IPS-18a (cell line): ENCODE data around the gene PLPPR4.

Source experiments
- H3K27ac ChIP-seq: one replicate; pipeline ENCODE4 v1.5.1; 2013; ENCODE audit warnings: low read length
- H3K27me3 ChIP-seq: one replicate; pipeline ENCODE4 v1.6.1; 2013; ENCODE audit warnings: mild to moderate bottlenecking, low read length; ENCODE audit not compliant: control insufficient read depth, insufficient read depth
- H3K36me3 ChIP-seq: one replicate; pipeline ENCODE4 v1.6.1; 2013; ENCODE audit warnings: low read depth, low read length; ENCODE audit not compliant: control insufficient read depth
- H3K4me1 ChIP-seq: one replicate; pipeline ENCODE4 v1.6.1; 2013; ENCODE audit warnings: low read depth, low read length; ENCODE audit not compliant: control insufficient read depth
- H3K4me3 ChIP-seq: one replicate; pipeline ENCODE4 v1.5.1; 2013; ENCODE audit warnings: low read length
- H3K9ac ChIP-seq: one replicate; pipeline ENCODE4 v1.6.1; 2013; ENCODE audit warnings: mild to moderate bottlenecking, low read length, moderate library complexity
- H3K9me3 ChIP-seq: one replicate; pipeline ENCODE4 v1.6.1; 2013; ENCODE audit warnings: low read depth, low read length; ENCODE audit not compliant: control insufficient read depth

The PLPPR4 gene

DNA sequence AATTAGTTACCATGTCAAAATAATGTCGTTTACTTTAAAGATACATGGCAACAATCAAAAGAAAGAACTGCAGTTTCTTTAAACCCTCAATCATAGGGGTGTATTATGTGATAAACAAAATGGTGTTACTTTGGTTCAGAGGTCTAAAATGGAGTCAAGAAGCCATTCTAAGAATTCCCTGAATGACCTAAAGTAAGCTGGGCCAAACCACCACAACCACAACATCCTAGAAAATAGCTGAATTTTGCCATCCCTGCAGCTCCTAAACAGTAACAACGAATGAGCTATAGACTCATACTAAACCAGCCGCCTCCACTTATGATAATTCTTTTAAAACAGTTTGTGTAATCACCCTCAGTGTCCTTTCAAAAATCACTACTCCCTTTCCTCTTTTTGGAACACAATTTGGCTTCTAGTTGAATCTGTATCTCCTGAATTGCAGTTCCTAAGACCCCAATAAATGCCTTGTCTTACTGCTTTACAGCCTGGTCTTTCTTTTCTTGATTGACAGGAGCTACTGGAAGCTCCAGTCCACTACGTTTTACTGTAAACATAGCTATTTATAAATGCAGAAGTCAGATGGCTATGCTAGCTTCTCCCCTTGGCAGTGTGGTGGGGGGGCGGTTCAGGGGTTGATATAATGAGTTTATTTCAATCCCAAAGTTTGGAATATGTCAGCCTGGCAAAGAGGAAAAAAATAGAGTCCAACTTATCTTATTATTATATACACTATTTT, 84.3 kb downstream of the PLPPR4 start:
- no peak overlapping the region for H3K27ac ChIP-seq

DNA sequence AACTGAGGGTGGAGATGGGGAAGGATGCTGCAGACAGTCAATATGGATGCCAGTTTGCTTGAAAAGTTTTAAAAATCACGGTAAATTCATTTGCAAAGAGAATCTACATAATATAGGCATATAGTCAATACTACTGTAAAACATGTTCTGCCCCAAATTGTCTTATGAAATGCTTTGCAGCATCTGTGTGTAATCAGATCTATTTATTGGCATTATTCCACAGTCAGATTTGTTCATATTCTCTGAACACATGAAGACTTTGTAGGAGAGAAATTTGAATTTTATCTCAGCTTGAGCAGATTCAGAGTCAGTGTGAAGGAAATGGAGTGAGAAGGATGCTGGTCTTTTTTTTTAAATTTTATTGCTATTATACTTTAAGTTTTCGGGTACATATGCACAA, 88.5 kb downstream of the PLPPR4 start:
- H3K27me3 ChIP-seq, result no peaks in the 10 kb centered on the region
- H3K36me3 ChIP-seq, result no peaks in the 10 kb centered on the region
- no peak overlapping the region for H3K9ac ChIP-seq
- H3K9me3 ChIP-seq, result no peaks in the 10 kb centered on the region
- H3K4me3 ChIP-seq, result no peak overlapping the region
- H3K4me1 ChIP-seq, result no peaks in the 10 kb centered on the region
- H3K27ac ChIP-seq, result no peak overlapping the region

More for the DNA sequence above, 84.3 kb downstream of the PLPPR4 start:
- H3K4me3 ChIP-seq, result no peak overlapping the region
- no peaks in the 10 kb centered on the region for H3K9me3 ChIP-seq
- H3K36me3 ChIP-seq, result no peaks in the 10 kb centered on the region
- no peak overlapping the region for H3K9ac ChIP-seq
- no peaks in the 10 kb centered on the region for H3K4me1 ChIP-seq
- no peaks in the 10 kb centered on the region for H3K27me3 ChIP-seq

DNA sequence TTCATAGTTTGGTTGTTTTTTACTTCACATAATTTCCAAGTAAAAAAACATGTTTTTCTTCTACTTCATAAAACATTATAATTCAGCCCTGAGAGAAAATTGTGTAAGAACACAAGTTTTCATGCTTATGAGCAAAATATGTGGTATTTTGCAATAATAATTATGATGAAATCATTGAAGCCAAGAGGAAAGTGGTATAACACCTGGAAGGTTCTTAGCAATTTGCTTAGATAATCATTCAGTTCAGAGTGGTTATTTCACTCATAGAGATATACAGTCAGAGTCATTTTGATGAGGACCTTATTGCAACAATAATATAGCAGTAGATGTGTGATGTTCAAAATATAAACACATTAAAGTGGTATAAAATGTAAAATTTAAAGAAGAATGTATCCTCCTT, 94.5 kb downstream of the PLPPR4 start:
- Histone ChIP-seq H3K9me3 (no peaks in the 10 kb centered on the region), H3K27ac (no peak overlapping the region), H3K27me3 (no peaks in the 10 kb centered on the region), H3K9ac (no peak overlapping the region), H3K4me1 (no peaks in the 10 kb centered on the region), H3K4me3 (no peak overlapping the region), H3K36me3 (no peaks in the 10 kb centered on the region)
